Activated T-helper 2 cell treated with anti-CD3 and anti-CD28 coated beads, Interferon-gamma antibody, Interleukin-2, Interleukin-4, amounts not matched to agents 10 μg/mL and 5 μg/mL and 100 μg/mL, durations not matched to agents 14 hours and 24 hours and 36 hours (primary cell): Measurements from ENCODE around the gene RB1. TPM values are rescaled to one million over a fixed set of nuclear protein-coding genes. Genes with fewer than 3 reads are reported as not detected.
A peak's percentile ranks its signal among the peaks of the same experiment; 100 is the strongest.
"Not testable (repeated sequence)": the region's sequence is repeated elsewhere in the genome, so short reads cannot be mapped to it uniquely, and the experiment has no call there.

ENCODE experiments used
- DNase-seq: peaks from one replicate; pipeline ENCODE4 v3.0.0; 2021; ENCODE audit warnings: low spot score
- H3K27ac Mint-ChIP-seq: one replicate; pipeline ENCODE4 v1.8.0; 2021; ENCODE audit warnings: mixed read lengths
- H3K27me3 Mint-ChIP-seq: one replicate; pipeline ENCODE4 v1.8.0; 2021; ENCODE audit warnings: low read depth, mixed read lengths
- H3K36me3 Mint-ChIP-seq: one replicate; pipeline ENCODE4 v1.8.0; 2021; ENCODE audit warnings: low read depth, mixed read lengths
- H3K4me1 Mint-ChIP-seq: one replicate; pipeline ENCODE4 v1.8.0; 2021; ENCODE audit warnings: low read depth, mixed read lengths
- H3K4me3 Mint-ChIP-seq: one replicate; pipeline ENCODE4 v1.8.0; 2021; ENCODE audit warnings: low read depth, mild to moderate bottlenecking, moderate library complexity, mixed read lengths
- H3K9me3 Mint-ChIP-seq: one replicate; pipeline ENCODE4 v1.8.0; 2021; ENCODE audit warnings: mixed read lengths
- intact Hi-C: fragments of 100-400 bp; cut with micrococcal nuclease; formaldehyde crosslinking; loops from one replicate; pipeline ENCODE4 v1.15.1; 2023
- total RNA-seq: library from RNA; stranded (reverse); gene quantifications from 2 replicates; pipeline ENCODE4 v1.2.3, GENCODE V29; 2022

The RB1 gene
- total RNA-seq, 1 donor from 2014 or later = 28.0 TPM

DNA sequence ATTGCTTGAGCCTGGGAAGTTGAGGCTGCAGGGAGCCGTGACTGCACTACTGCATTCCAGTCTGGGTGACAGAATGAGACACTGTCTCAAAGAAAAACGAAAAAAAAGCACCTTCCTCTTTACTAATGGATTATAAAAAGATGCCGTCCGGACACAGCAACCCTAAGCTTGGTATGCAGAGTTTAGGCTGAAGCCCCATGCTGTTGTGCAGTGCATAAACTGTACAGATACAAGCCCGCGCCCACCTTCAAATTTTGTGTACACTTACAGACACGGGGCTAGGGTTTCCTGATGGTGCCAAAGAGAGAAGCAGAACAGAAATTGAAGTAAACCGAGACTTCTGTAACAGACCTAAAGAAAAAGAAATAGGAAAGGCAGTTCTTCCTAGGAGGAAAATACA is 100.4 kb downstream of the RB1 start:
- H3K27me3 Mint-ChIP-seq = no peaks in the 10 kb centered on the region
- H3K4me1 Mint-ChIP-seq = peaks cover 58% of the 10 kb centered on the region
- intact Hi-C loops = loop anchor here (1.0 to 10.0 kb wide), 11 partner anchors 7 to 571 kb away; partner anchors contain the start of genes FNDC3A and RB1
- H3K36me3 Mint-ChIP-seq = peaks cover 24% of the 10 kb centered on the region
- H3K9me3 Mint-ChIP-seq = no peaks in the 10 kb centered on the region
- no peak for DNase-seq
- H3K27ac Mint-ChIP-seq = peak overlapping the region; percentile 38
- no peak overlapping the region for H3K4me3 Mint-ChIP-seq

DNA sequence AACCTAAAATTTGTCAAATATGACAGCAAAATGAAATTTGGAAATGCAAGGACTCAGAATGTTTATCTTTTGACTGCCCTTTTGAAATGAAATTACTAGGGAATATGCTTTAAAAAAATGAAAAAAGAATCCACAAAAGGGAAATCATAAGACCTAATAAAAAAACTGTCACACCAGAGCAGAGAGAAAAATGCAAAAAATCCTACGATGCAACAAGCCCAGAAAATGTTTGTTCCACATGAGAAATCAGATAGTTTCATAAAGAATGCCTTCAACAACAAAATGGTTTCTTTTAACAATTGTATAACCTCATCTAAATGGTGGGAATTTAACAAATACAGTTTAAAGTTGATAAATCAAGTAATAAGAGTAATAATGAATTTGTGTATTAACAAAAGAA is 101.4 kb downstream of the RB1 start:
- intact Hi-C loops = loop anchor here (5.0 to 10.0 kb wide), 3 partner anchors 103 to 570 kb away; partner anchors contain the start of genes FNDC3A and RB1
- no peak for DNase-seq
- H3K9me3 Mint-ChIP-seq = no peaks in the 10 kb centered on the region
- peaks cover 59% of the 10 kb centered on the region for H3K4me1 Mint-ChIP-seq
- H3K27ac Mint-ChIP-seq = no peak overlapping the region
- no peaks in the 10 kb centered on the region for H3K27me3 Mint-ChIP-seq
- H3K36me3 Mint-ChIP-seq = peaks cover 25% of the 10 kb centered on the region
- no peak overlapping the region for H3K4me3 Mint-ChIP-seq

DNA sequence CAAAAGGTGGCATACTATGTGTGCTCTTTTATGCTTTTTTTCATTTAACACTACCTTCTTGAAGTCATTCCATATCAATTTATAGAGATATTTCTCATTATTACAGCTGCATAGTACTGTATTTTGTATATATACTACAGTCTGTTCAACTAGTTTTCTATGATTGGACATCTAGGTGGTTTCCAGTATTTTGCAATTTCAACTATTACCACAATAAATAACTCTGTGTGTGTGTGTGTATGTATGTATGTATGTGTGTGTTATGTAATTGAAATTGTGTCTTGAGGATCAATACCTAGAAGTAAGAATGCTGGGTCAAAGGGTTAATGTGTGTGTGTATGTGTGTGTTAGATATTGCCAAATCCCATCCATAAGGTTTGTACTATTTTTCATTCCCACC is 102.3 kb downstream of the RB1 start:
- H3K4me3 Mint-ChIP-seq = no peak overlapping the region
- H3K27me3 Mint-ChIP-seq = no peaks in the 10 kb centered on the region
- no peak for DNase-seq
- no peaks in the 10 kb centered on the region for H3K9me3 Mint-ChIP-seq
- peaks cover 59% of the 10 kb centered on the region for H3K4me1 Mint-ChIP-seq
- peaks cover 30% of the 10 kb centered on the region for H3K36me3 Mint-ChIP-seq
- intact Hi-C loops = loop anchor here (10.0 kb wide), 1 partner anchor 569 kb away; the partner anchor contains the start of gene FNDC3A
- no peak overlapping the region for H3K27ac Mint-ChIP-seq

- DNase-seq = no peak
- H3K27ac Mint-ChIP-seq = no peak overlapping the region
- H3K4me1 Mint-ChIP-seq = peaks cover 45% of the 10 kb centered on the region
- intact Hi-C loops = loop anchor here (2.0 kb wide), 1 partner anchor 81 kb away; no protein-coding TSS in a partner anchor
- H3K27me3 Mint-ChIP-seq = no peaks in the 10 kb centered on the region
- peaks cover 20% of the 10 kb centered on the region for H3K36me3 Mint-ChIP-seq
- H3K9me3 Mint-ChIP-seq = no peaks in the 10 kb centered on the region
- peak overlapping the region; percentile 84 for H3K4me3 Mint-ChIP-seq
Measured at GRCh38 chr13:48410199-48410598, 106.6 kb downstream of the RB1 start.

GRCh38 chr13:48411147-48411794 is 107.7 kb downstream of the RB1 start:
- H3K4me1 Mint-ChIP-seq = peaks cover 41% of the 10 kb centered on the region
- H3K9me3 Mint-ChIP-seq = peaks cover 5% of the 10 kb centered on the region
- H3K4me3 Mint-ChIP-seq = peak overlapping the region; percentile 91
- H3K27ac Mint-ChIP-seq = peak overlapping the region; percentile 90
- intact Hi-C loops = loop anchor here (1.0 to 2.0 kb wide), 2 partner anchors 8 to 80 kb away; no protein-coding TSS in a partner anchor
- no peaks in the 10 kb centered on the region for H3K27me3 Mint-ChIP-seq
- no peak for DNase-seq
- H3K36me3 Mint-ChIP-seq = peaks cover 25% of the 10 kb centered on the region

GRCh38 chr13:48411841-48412531 is 108.4 kb downstream of the RB1 start:
- Mint-ChIP-seq H3K4me3 (peak overlapping the region; percentile 91), H3K27ac (peak overlapping the region; percentile 90), H3K9me3 (peaks cover 7% of the 10 kb centered on the region), H3K36me3 (peaks cover 31% of the 10 kb centered on the region), H3K27me3 (no peaks in the 10 kb centered on the region), H3K4me1 (peaks cover 39% of the 10 kb centered on the region)
- intact Hi-C loops = loop anchor here (1.0 to 2.0 kb wide), 2 partner anchors 9 to 79 kb away; no protein-coding TSS in a partner anchor
- no peak for DNase-seq

DNA sequence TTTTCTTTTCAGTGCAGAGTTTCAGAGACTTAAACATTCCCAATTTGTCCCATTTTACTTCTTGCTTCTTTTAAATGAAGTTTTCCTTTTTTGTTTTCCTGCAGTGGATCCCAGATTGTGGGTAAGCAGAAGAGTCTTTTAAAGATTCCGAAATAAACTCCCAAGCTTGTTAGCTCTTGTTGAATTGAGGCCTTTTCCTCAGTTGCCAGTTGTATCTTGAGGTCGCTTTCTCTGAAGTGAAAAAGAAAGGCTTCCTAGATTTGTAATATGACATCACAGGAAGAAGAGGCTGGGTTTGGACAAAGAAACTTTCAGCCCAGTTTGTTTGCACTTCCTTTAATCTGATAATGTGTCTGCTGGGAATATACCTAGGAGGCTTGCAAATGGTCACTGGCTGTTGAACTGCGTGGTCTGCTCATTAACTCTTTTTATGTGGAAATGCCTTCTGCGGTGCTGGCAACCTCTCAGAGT is 109.4 kb downstream of the RB1 start, which contains the start of gene LPAR6:
TSS of gene LPAR6 (minus strand) at position 233 of the 471 bp plus-strand sequence. CDS start 690 bp downstream, outside the sequence.
- peaks cover 39% of the 10 kb centered on the region for H3K4me1 Mint-ChIP-seq
- peak within 1 kb of the TSS; percentile 90 for H3K27ac Mint-ChIP-seq
- no peak for DNase-seq
- H3K4me3 Mint-ChIP-seq = peak within 1 kb of the TSS; percentile 91
- H3K27me3 Mint-ChIP-seq = no peaks in the 10 kb centered on the region
- peaks cover 16% of the 10 kb centered on the region for H3K9me3 Mint-ChIP-seq
- H3K36me3 Mint-ChIP-seq = peaks cover 41% of the 10 kb centered on the region
- intact Hi-C loops = no loop called here

GRCh38 chr13:48414501-48414900 is 111.0 kb downstream of the RB1 start:
- Mint-ChIP-seq H3K36me3 (peaks cover 45% of the 10 kb centered on the region), H3K4me3 (no peak overlapping the region), H3K27me3 (no peaks in the 10 kb centered on the region), H3K4me1 (peaks cover 28% of the 10 kb centered on the region), H3K9me3 (peaks cover 29% of the 10 kb centered on the region), H3K27ac (no peak overlapping the region)
- no peak for DNase-seq
- intact Hi-C loops = no loop called here

DNA sequence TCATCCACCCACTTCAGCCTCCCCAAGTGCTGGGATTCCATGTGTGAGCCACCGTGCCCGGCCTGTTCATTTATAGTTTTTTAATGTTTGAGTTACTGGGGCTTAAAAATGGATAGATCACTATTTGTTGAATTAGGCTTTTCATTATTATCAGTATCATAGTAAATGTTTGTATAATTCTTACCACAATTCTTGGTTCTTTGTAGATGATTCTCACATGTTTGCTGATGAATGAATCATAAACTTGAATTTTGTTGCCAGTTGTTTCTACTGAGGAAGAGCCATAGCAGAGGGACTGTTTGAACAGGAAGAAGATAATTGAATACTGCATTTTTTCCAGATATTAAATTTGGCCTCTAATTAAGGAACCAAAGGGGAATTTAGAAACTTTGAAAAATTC is 112.0 kb downstream of the RB1 start:
- no peak overlapping the region for H3K27ac Mint-ChIP-seq
- peaks cover 22% of the 10 kb centered on the region for H3K4me1 Mint-ChIP-seq
- no peak overlapping the region for H3K4me3 Mint-ChIP-seq
- DNase-seq = no peak
- H3K36me3 Mint-ChIP-seq = peaks cover 50% of the 10 kb centered on the region
- intact Hi-C loops = no loop called here
- peaks cover 39% of the 10 kb centered on the region for H3K9me3 Mint-ChIP-seq
- H3K27me3 Mint-ChIP-seq = no peaks in the 10 kb centered on the region

GRCh38 chr13:48422003-48422402 is 118.5 kb downstream of the RB1 start:
- H3K27ac Mint-ChIP-seq, DNase-seq, H3K4me1 Mint-ChIP-seq, intact Hi-C loops, H3K4me3 Mint-ChIP-seq, H3K27me3 Mint-ChIP-seq: not testable (repeated sequence)
- H3K36me3 Mint-ChIP-seq = peaks cover 56% of the 10 kb centered on the region
- H3K9me3 Mint-ChIP-seq = peaks cover 51% of the 10 kb centered on the region

DNA sequence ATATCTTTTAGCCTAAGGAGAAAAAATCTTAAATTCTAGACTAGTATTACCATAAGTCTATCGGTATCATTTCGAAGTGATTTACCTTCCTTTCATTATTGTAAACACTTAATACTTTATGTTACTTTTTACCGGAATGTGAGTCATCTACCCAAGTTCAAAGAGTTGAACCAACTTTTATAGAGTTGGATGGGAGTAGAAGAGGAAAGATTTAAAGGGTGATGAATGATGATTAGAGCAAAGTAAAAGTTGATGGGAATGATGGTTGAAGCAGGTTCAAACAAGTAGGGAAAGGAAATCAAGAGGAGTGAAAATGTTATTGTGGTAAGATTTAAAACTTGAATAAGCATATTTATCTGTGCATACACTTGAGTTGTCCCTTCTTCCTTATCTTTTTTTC is 120.7 kb downstream of the RB1 start:
- DNase-seq = no peak
- Mint-ChIP-seq H3K9me3 (peaks cover 36% of the 10 kb centered on the region), H3K36me3 (peaks cover 48% of the 10 kb centered on the region), H3K4me1 (peaks cover 4% of the 10 kb centered on the region), H3K27ac (no peak overlapping the region), H3K4me3 (no peak overlapping the region), H3K27me3 (no peaks in the 10 kb centered on the region)
- intact Hi-C loops = no loop called here

DNA sequence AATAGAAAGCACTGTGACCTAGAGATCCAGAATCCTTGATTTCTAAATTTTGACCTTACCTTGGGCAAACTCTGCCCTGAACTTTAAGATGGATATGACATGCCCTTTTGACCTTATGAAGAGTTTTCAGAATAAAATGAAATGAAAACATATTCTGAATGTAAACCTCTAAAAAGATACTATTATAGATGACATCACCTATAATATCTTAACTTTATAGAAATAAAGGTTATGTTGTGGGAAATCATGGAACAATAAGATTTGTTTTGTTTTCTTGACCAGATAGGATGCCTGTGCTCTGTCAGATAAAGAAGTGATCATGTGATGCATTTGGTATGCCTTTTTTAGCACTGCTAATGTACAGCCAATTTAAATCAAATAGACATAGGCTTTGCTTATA is 122.5 kb downstream of the RB1 start:
- H3K27ac Mint-ChIP-seq = no peak overlapping the region
- H3K27me3 Mint-ChIP-seq = no peaks in the 10 kb centered on the region
- H3K4me3 Mint-ChIP-seq = no peak overlapping the region
- peaks cover 20% of the 10 kb centered on the region for H3K9me3 Mint-ChIP-seq
- H3K36me3 Mint-ChIP-seq = peaks cover 35% of the 10 kb centered on the region
- H3K4me1 Mint-ChIP-seq = peaks cover 9% of the 10 kb centered on the region
- intact Hi-C loops = no loop called here
- DNase-seq = no peak
